Psoas muscle (tissue), 8 donors: ENCODE results near the gene AK4. TPM values are rescaled to one million over a fixed set of nuclear protein-coding genes. Genes with fewer than 3 reads are reported as not detected.
"Not testable (repeated sequence)": the region's sequence is repeated elsewhere in the genome, so short reads cannot be mapped to it uniquely, and the experiment has no call there.

ENCODE experiments used
- ATAC-seq, 4 donors: fragments of 200-7000 bp; cut with Tn5 transposase; one replicate each; pipeline ENCODE4 v1.9.1; 2020; ENCODE audit warnings: moderate library complexity in 3 of 4, mild to moderate bottlenecking in 2 of 4
- DNase-seq, 2 donors: peaks; one replicate each; pipeline ENCODE4 v3.0.0-alpha.2; 2020
- H3K27ac ChIP-seq: fragments of 200-600 bp; one replicate; pipeline ENCODE4 v1.8.0; 2022
- H3K27me3 ChIP-seq, 3 donors: fragments of 200-600 bp in 1 of 3; one replicate each; pipeline versions ENCODE4 v1.6.1 to v1.8.0; 2013 to 2022; ENCODE audit warnings: low read length in 2 of 3, mild to moderate bottlenecking in 2 of 3, moderate library complexity in 1 of 3; ENCODE audit not compliant: insufficient read depth in 3 of 3
- H3K36me3 ChIP-seq, 2 donors: fragments of 200-600 bp in 1 of 2; one replicate each; pipeline versions ENCODE4 v1.6.1 to v1.8.0; 2013 to 2022; ENCODE audit warnings: low read depth in 1 of 2, mild to moderate bottlenecking in 1 of 2, moderate library complexity in 1 of 2; ENCODE audit not compliant: insufficient read depth in 1 of 2
- H3K4me1 ChIP-seq: fragments of 200-600 bp; one replicate; pipeline ENCODE4 v1.8.0; 2022
- H3K4me3 ChIP-seq: fragments of 200-600 bp; one replicate; pipeline ENCODE4 v1.8.0; 2022; ENCODE audit warnings: mild to moderate bottlenecking
- H3K9me3 ChIP-seq: fragments of 200-600 bp; one replicate; pipeline ENCODE4 v1.8.0; 2022
- CTCF ChIP-seq: fragments of 200-600 bp; IDR thresholded peaks from one replicate; pipeline ENCODE4 v1.8.0; 2022; ENCODE audit warnings: antibody characterized with exemption
- WGBS, 3 donors: extraction: QIAGEN DNeasy Blood & Tissue Kit; methylation state at CpG; one replicate each; pipeline versions ENCODE4 v1.1.6 to v1.1.7; 2013; 5-methylcytosine and 5-hydroxymethylcytosine counted together
- intact Hi-C, 2 donors: fragments of 100-400 bp; cut with DNase I; formaldehyde crosslinking; loops; one replicate each; pipeline versions ENCODE4 v1.11.0 to v1.14.2; 2022
- long read RNA-seq, 2 donors: library from polyadenylated mRNA; unstranded; transcript quantifications; one replicate each; pipeline ENCODE4 v2.0.0, GENCODE V29; 2021
- polyA plus RNA-seq, 3 donors: library from polyadenylated mRNA; stranded (reverse); fragments of 200-250 nt; gene quantifications; one replicate each; pipeline ENCODE4 v1.2.3, GENCODE V29; 2013
- total RNA-seq, 4 donors: library from RNA; stranded (reverse); fragmentation: NEBNext Ultra II Directional in 2 of 4; extraction: Animal tissue kit (Norgen Biotek cat#: 25700) in 2 of 4; gene quantifications; one replicate each; pipeline versions ENCODE4 v1.2.1 to v1.2.4, GENCODE V29; 2021 to 2023
- donor health status: healthy with polysubstance abuse.
- donor health status: DM: no; HTN: no; CAD: no; lungs with moderate emphysema.
- donor health status: Bipolar disorder and iron deficiency.
- donor health status: healthy.
- donor health status: DM: yes; HTN: yes; CAD: no.
- donor health status: DM: no; HTN: no; CAD: no.
- donor health status: DM: no; HTN: no; CAD: no.
- donor health status: DM: yes; HTN: yes; CAD: no.

Gene AK4
- total RNA-seq (10 to 100 TPM in 2 of 4 donors, 1 to 10 TPM in 2; 1.1 to 29.0 (median 12.3) TPM), polyA plus RNA-seq (1 to 10 TPM in 1 of 3 donors, under 1 TPM in 2; 0.37 to 1.4 (median 0.82) TPM)
- long read RNA-seq, donor 1, result 0 reads
- long read RNA-seq, donor 2, full-length matches to known transcripts, result 1 of 1 reads
- long read RNA-seq, donor 2, partial matches to known transcripts, result 0 of 1 reads
- long read RNA-seq, donor 2, other reads (novel, unspliced or antisense), result 0 of 1 reads

GRCh38 chr1:65148178-65148547 lies at the start of gene AK4:
Gene AK4 (plus strand): TSS chr1:65148203. CDS start chr1:65148408, 205 bp downstream.
- Histone ChIP-seq H3K27me3 (peaks cover 0 to 13% (median 3%) of the 10 kb centered on the region in 3 donors), H3K27ac (peak within 1 kb of the TSS; percentile 62), H3K4me3 (peak within 1 kb of the TSS; percentile 83)
- DNase-seq, H3K9me3 ChIP-seq, H3K4me1 ChIP-seq, H3K36me3 ChIP-seq: not testable (repeated sequence)
- ATAC-seq, result peak; percentile 19 to 66 (median 44)
- intact Hi-C loops, result loop anchor here in 1 of 2 donors (10.0 kb wide), 1 partner anchor 57 kb away; no protein-coding TSS in a partner anchor
- WGBS, 3 donors, result 0% methylated on average over 4 to 17 of the region's 33 CpGs; no CpG with 5 or more reads in 1 of the 3 donors

GRCh38 chr1:65103807-65104206 lies 44.2 kb upstream of the AK4 start:
- TF ChIP-seq CTCF, result no peak
- no peak for DNase-seq
- H3K27me3 ChIP-seq, result no peaks in the 10 kb centered on the region
- no peaks in the 10 kb centered on the region for H3K4me1 ChIP-seq
- H3K36me3 ChIP-seq, result no peaks in the 10 kb centered on the region
- no peak for ATAC-seq
- intact Hi-C loops, result no loop called here
- 85 to 92% (median 88%) methylated on average over 2 to 3 of the region's 3 CpGs for WGBS, 3 donors
- peaks cover 9% of the 10 kb centered on the region for H3K9me3 ChIP-seq
- H3K4me3 ChIP-seq, result no peak overlapping the region
- no peak overlapping the region for H3K27ac ChIP-seq

- no peak for TF ChIP-seq CTCF
- ATAC-seq, result no peak
- 36 to 37% (median 37%) methylated on average over 1 of the region's 1 CpG for WGBS, 3 donors
Observed at GRCh38 chr1:65104854-65105534, 43.0 kb upstream of the AK4 start.

GRCh38 chr1:65105596-65105995 lies 42.4 kb upstream of the AK4 start:
- 60 to 75% (median 64%) methylated on average over 4 of the region's 4 CpGs for WGBS, 3 donors

More at GRCh38 chr1:65104854-65105534, 43.0 kb upstream of the AK4 start:
- no peak overlapping the region for H3K27ac ChIP-seq
- DNase-seq, result no peak
- peaks cover 2% of the 10 kb centered on the region for H3K9me3 ChIP-seq
- H3K27me3 ChIP-seq, result no peaks in the 10 kb centered on the region
- H3K36me3 ChIP-seq, result no peaks in the 10 kb centered on the region
- no peak overlapping the region for H3K4me3 ChIP-seq
- H3K4me1 ChIP-seq, result no peaks in the 10 kb centered on the region
- intact Hi-C loops, result no loop called here

More at GRCh38 chr1:65105596-65105995, 42.4 kb upstream of the AK4 start:
- H3K9me3 ChIP-seq, result no peaks in the 10 kb centered on the region
- TF ChIP-seq CTCF, result no peak
- no peaks in the 10 kb centered on the region for H3K36me3 ChIP-seq
- no peak for ATAC-seq
- H3K4me1 ChIP-seq, result no peaks in the 10 kb centered on the region
- DNase-seq, result no peak
- H3K4me3 ChIP-seq, result no peak overlapping the region
- intact Hi-C loops, result no loop called here
- H3K27me3 ChIP-seq, result no peaks in the 10 kb centered on the region
- no peak overlapping the region for H3K27ac ChIP-seq
